ENCODE data around the gene SLC39A3.

DNA sequence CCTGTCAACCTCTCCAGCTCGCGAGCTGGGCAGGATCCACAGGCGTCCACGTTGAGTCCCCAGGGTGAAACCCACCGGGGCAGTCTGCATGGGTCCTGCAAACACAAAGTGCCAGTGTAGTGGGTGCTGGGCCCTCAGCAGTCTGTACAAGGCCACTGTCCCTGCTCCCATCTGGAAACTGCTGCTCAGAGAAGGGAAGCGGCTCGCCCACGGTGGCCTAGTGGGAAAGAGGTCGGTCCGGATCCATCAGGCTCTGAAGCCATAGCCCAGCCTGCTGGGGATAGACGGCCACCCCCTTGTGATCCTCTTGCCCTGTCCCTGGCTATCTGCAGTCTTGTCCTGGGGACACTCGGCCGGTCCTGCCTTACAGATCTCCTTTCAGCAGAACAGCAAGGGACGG lies 16.1 kb downstream of the SLC39A3 start:
- TF ChIP-seq, protein P1, sequence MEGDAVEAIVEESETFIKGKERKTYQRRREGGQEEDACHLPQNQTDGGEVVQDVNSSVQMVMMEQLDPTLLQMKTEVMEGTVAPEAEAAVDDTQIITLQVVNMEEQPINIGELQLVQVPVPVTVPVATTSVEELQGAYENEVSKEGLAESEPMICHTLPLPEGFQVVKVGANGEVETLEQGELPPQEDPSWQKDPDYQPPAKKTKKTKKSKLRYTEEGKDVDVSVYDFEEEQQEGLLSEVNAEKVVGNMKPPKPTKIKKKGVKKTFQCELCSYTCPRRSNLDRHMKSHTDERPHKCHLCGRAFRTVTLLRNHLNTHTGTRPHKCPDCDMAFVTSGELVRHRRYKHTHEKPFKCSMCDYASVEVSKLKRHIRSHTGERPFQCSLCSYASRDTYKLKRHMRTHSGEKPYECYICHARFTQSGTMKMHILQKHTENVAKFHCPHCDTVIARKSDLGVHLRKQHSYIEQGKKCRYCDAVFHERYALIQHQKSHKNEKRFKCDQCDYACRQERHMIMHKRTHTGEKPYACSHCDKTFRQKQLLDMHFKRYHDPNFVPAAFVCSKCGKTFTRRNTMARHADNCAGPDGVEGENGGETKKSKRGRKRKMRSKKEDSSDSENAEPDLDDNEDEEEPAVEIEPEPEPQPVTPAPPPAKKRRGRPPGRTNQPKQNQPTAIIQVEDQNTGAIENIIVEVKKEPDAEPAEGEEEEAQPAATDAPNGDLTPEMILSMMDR (IDR thresholded peaks at IDR 0.05) = no peak
- no peak for TF ChIP-seq ZFX (IDR thresholded peaks at IDR 0.05; ENCODE audit: borderline replicate concordance)
